NCI-H2196 (cell line): ENCODE measurements around the gene SRRT.
"Not testable (repeated sequence)": the region's sequence is repeated elsewhere in the genome, so short reads cannot be mapped to it uniquely, and the experiment has no call there.

Source experiments
- DNase-seq: peaks from one replicate; lab custom pipeline; 2025; ENCODE audit not compliant: unreplicated experiment; lab: John Stamatoyannopoulos, UW

The SRRT gene

DNA sequence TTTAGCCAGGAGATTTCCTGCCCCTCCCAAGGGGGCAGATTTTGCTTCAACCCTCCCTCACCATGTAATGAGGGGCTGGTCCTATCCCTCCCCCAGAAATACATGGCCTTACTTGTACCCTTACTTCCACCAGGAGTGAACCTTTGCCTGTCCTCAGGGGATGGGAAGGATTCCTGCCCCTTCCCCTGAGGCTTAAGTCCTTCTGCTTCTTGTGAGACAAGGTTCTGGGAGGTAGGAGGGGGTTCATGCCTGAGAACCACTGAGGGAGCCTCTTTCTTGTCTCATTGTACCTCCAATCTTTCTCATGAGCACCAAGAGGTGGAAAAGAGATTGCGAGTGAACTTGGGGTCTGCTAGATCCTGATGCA, 54.9 kb downstream of the SRRT start:
- DNase-seq: no peak

DNA sequence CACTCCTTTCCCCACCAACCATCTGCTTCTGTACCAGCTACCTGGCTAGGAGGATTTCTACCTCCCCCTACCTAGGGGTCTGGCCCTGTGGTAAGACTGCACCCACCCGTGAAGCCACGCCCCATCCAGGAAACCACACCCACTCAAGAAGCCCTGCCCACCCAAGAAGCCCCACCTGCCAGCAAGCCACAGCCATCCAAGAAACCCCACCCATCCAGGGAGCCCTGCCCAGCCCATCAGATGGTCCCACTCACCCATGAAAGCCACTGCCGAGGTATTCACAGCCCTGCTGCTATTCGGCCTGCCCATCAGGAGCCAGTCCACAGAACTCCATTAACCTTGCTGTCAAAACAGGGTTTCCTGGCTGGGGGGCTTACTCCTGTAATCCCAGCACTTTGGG, 58.8 kb downstream of the SRRT start:
- DNase-seq: no peak

DNA sequence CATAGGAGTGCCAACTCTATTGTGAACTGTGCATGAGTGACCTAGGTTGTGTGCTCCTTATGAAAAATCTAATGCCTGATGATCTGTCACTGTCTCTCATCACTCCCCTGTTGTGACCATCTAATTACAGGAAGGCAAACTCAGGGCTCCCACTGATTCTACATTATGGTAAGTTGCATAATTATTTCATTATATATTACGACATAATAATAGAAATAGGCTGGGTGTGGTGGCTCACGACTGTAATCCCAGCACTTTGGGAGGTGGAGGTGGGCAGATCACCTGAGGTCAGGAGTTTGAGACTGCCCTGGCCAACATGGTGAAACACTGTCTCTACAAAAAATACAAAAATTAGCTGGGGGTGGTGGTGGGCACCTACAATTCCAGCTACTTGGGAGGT, 60.5 kb downstream of the SRRT start:
- not testable (repeated sequence) for DNase-seq

DNA sequence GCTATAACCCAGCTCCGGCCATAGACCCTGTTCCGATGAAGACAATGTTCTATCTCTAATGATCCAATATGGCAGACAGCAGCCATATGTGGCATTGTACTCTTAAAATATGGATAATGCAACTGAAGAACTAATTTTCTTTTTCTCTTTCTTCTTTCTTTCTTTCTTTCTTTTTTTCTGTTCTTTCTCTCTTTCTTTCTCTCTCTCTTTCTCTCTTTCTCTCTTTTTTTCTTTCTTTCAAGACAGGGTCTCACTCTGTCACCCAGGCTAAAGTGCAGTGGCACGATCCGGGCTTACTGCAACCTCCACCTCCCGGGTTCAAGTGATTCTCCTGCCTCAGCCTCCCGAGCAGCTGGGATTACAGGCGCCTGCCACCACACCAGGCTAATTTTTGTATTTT, 61.3 kb downstream of the SRRT start:
- DNase-seq: not testable (repeated sequence)
